ENCODE results near the gene DUSP16.

DUSP16 gene

DNA sequence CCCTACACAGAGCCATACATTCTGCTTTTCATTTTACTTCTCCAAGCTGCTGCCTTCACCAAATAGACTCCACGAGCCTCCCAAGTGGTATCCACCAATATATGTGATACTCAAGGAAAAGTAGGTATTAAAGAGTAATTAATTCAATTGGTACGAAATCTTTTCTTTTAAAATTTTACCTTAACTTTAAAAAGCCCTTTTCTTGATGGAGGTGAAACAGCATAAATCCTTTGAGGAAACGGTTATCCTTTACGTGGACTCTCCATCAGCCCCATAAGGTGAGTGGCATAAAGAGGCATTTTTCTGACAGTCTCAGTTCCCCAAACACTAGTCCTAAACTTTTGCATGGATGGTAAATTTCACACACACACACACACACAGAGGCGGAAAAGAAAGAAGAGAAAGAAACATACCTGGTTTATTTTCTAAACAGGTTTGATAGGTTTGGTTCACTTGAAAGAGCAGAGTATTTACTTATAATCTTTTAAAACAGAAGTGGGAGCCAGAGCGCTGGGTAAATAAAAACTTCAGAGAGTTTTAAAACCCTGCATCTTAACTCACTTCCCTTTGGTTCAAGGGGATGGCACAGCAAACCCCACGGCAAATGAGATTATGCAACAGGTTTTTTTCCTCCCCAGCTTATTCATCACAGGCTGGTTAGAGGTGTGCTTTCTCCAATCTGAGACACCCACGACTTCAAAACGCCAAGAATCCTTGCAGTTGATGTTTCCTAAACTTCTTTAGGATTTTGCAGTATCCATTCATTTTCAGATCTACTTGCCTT lies 1.9 kb downstream of the DUSP16 start:
- Histone ChIP-seq H3K9ac (ENCODE audit: low read length) (peak overlapping the region; percentile 86), H3K36me3 (ENCODE audit: control insufficient read depth, insufficient read depth, low read length) (no peaks in the 10 kb centered on the region), H3K4me3 (ENCODE audit: low read depth, low read length) (peak overlapping the region; percentile 81), H3K27ac (ENCODE audit: low read depth, low read length) (peak overlapping the region; percentile 87; the same call in 1 of the 2 replicates), H3K9me3 (ENCODE audit: control insufficient read depth, insufficient read depth, low read depth, low read length) (peaks cover 10% of the 10 kb centered on the region), H3K27me3 (ENCODE audit: control insufficient read depth, insufficient read depth, low read length) (no peaks in the 10 kb centered on the region), H3K4me1 (ENCODE audit: control insufficient read depth, insufficient read depth, low read length) (peaks cover 29% of the 10 kb centered on the region)

DNA sequence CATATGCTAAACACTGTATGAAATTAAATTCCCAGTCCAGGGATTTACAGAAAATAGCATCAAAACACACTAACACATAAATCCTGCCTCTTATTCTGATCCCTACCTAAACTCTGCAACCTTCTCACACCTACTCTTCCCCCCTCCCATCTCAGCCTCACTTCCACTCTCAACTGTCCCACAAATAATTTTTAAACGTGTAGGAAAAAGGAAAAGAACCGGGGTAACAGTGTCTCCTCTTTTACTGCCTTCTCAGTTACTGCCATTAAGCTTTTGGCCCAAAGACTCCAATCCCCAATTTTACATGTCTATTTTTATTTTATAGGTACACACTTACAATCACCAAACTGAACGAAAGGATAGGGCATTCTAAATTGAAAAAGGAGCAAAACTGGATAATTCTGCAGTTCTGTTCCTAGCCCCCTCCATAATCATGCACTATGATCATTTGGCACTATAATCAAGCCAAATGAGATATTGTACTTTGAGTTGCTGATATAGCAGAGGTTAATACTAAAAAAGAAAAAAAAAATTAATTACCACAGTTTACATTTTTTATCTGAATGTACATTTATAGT lies 2.9 kb downstream of the DUSP16 start:
- Histone ChIP-seq H3K9ac (ENCODE audit: low read length) (no peak overlapping the region), H3K4me3 (ENCODE audit: low read depth, low read length) (peak overlapping the region; percentile 81), H3K27ac (ENCODE audit: low read depth, low read length) (peak overlapping the region; percentile 58; the same call in 1 of the 2 replicates)

DNA sequence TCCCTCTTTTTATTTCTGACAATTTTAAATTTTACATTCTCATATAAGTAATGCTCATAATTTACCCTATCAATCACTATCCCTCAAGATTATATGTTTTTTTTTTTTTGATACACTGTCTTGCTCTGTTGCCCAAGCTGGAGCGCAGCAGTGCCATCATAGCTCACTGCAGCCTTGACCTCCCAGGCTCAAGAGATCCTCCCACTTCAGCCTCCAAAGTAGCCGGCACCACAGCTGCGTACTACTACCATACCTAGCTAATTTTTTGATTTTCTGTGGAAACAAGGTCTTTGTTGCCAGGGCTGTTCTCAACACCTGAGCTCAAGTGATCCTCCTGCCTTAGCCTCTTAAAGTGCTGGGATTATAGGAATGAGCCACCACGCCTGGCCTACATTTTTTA lies 4.4 kb downstream of the DUSP16 start:
- no peak overlapping the region for H3K9ac ChIP-seq (ENCODE audit: low read length)
- H3K27me3 ChIP-seq (ENCODE audit: control insufficient read depth, insufficient read depth, low read length), result no peaks in the 10 kb centered on the region
- H3K27ac ChIP-seq (ENCODE audit: low read depth, low read length), result 0 out of 2 replicates have a peak overlapping the region, but pooled peaks have one; percentile 29
- H3K4me3 ChIP-seq (ENCODE audit: low read depth, low read length), result no peak overlapping the region; the same call in 1 of the 2 replicates
- peaks cover under 1% of the 10 kb centered on the region; the same call in 1 of the 2 replicates for H3K36me3 ChIP-seq (ENCODE audit: control insufficient read depth, insufficient read depth, low read length)
- no peaks in the 10 kb centered on the region for H3K9me3 ChIP-seq (ENCODE audit: control insufficient read depth, insufficient read depth, low read depth, low read length)
- peaks cover 23% of the 10 kb centered on the region for H3K4me1 ChIP-seq (ENCODE audit: control insufficient read depth, insufficient read depth, low read length)

More for the DNA sequence above, 2.9 kb downstream of the DUSP16 start:
- Histone ChIP-seq H3K9me3 (ENCODE audit: control insufficient read depth, insufficient read depth, low read depth, low read length) (peaks cover 4% of the 10 kb centered on the region), H3K4me1 (ENCODE audit: control insufficient read depth, insufficient read depth, low read length) (peaks cover 29% of the 10 kb centered on the region), H3K36me3 (ENCODE audit: control insufficient read depth, insufficient read depth, low read length) (no peaks in the 10 kb centered on the region), H3K27me3 (ENCODE audit: control insufficient read depth, insufficient read depth, low read length) (no peaks in the 10 kb centered on the region)

DNA sequence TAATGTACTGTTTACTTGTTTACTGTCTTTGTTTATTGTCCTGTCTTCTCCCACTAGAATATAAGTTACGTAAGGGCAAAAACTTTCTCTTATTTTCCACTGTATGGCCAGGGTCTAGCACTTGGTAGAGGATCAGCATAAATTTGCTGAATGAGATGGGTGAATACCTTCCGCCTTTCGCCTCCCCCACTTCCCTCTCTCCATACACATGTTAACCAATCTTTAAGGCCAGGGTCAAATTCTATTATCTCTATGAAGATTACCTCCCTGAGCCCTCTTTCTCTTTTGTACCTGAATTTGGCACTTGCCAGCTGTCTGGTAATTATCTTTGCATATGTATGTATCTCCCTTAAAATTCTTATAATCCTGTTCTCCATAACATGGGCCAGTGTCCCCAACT lies 4.9 kb downstream of the DUSP16 start:
- Histone ChIP-seq H3K4me3 (ENCODE audit: low read depth, low read length) (peak overlapping the region; percentile 35; the same call in 1 of the 2 replicates), H3K4me1 (ENCODE audit: control insufficient read depth, insufficient read depth, low read length) (peaks cover 20% of the 10 kb centered on the region), H3K27me3 (ENCODE audit: control insufficient read depth, insufficient read depth, low read length) (no peaks in the 10 kb centered on the region), H3K36me3 (ENCODE audit: control insufficient read depth, insufficient read depth, low read length) (peaks cover 3% of the 10 kb centered on the region), H3K27ac (ENCODE audit: low read depth, low read length) (0 out of 2 replicates have a peak overlapping the region, but pooled peaks have one; percentile 29), H3K9ac (ENCODE audit: low read length) (no peak overlapping the region), H3K9me3 (ENCODE audit: control insufficient read depth, insufficient read depth, low read depth, low read length) (no peaks in the 10 kb centered on the region)

DNA sequence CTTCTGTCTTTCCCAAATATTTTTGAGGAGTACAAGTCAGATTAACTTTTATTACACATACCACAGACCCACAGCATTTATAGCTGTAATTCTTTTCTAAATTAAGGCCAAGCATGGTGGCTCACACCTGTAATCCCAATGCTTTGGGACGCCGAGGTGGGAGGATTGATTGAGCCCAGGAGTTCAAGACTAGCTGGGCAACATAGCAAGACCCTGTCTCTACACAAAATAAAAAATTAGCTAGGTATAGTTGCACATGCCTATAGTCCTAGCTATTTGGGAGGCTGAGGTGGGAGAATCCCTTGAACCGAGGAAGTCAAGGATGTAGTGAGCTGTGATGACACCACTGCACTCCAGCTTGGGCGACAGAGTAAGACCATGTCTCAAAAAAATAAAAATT lies 7.0 kb downstream of the DUSP16 start:
- no peaks in the 10 kb centered on the region for H3K9me3 ChIP-seq (ENCODE audit: control insufficient read depth, insufficient read depth, low read depth, low read length)
- H3K27ac ChIP-seq (ENCODE audit: low read depth, low read length), result no peak overlapping the region
- H3K9ac ChIP-seq (ENCODE audit: low read length), result no peak overlapping the region
- H3K4me1 ChIP-seq (ENCODE audit: control insufficient read depth, insufficient read depth, low read length), result peaks cover 20% of the 10 kb centered on the region
- H3K27me3 ChIP-seq (ENCODE audit: control insufficient read depth, insufficient read depth, low read length), result no peaks in the 10 kb centered on the region
- no peak overlapping the region for H3K4me3 ChIP-seq (ENCODE audit: low read depth, low read length)
- H3K36me3 ChIP-seq (ENCODE audit: control insufficient read depth, insufficient read depth, low read length), result peaks cover 3% of the 10 kb centered on the region

DNA sequence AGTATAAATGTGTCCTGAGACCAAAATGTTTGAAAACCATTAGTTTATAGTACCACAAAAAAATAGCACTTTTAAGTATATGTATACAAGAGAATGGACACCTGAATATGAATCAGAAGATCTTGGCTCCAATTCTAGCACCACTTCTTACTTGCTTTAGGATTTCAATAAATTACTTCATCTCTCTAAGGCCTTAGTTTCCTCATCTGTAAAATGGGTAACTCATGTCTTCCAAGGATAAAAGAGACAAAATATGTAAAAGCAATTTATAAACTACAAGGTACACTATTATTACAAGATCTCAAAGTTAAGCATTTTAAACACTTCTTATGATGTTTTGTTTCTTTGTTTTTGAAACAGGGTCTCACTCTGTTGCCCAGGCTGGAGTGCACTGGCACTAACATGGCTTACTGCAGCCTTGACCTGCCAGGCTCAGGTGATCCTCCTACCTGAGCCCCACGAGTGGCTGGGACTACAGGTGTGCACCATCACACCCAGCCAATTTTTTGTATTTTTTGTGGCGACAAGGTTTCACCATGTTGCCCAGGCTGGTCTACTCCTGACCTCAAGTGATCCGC lies 9.4 kb downstream of the DUSP16 start:
- Histone ChIP-seq H3K4me3 (ENCODE audit: low read depth, low read length) (no peak overlapping the region), H3K27me3 (ENCODE audit: control insufficient read depth, insufficient read depth, low read length) (no peaks in the 10 kb centered on the region), H3K36me3 (ENCODE audit: control insufficient read depth, insufficient read depth, low read length) (peaks cover 3% of the 10 kb centered on the region), H3K27ac (ENCODE audit: low read depth, low read length) (no peak overlapping the region), H3K4me1 (ENCODE audit: control insufficient read depth, insufficient read depth, low read length) (peaks cover 12% of the 10 kb centered on the region), H3K9ac (ENCODE audit: low read length) (no peak overlapping the region), H3K9me3 (ENCODE audit: control insufficient read depth, insufficient read depth, low read depth, low read length) (no peaks in the 10 kb centered on the region)

DNA sequence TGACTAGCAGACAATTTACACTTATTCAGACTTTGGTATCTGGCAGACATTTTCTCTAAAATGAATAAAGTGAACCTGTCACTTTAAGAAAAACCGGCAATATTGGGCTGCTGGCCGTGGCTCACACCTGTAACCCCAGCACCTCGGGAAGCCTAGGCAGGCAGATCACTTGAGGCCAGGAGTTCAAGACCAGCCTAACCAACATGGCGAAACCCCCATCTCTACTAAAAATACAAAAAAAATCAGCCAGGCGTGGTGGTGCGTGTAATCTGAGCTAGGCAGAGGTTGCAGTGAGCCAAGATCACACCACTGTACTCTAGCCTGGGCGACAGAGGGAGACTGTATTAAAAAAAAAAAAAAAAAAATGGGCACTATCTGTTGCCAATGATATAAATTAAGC lies 11.5 kb downstream of the DUSP16 start:
- Histone ChIP-seq H3K4me1 (ENCODE audit: control insufficient read depth, insufficient read depth, low read length) (peaks cover 3% of the 10 kb centered on the region; the same call in 1 of the 2 replicates), H3K36me3 (ENCODE audit: control insufficient read depth, insufficient read depth, low read length) (peaks cover 3% of the 10 kb centered on the region), H3K27me3 (ENCODE audit: control insufficient read depth, insufficient read depth, low read length) (no peaks in the 10 kb centered on the region), H3K27ac (ENCODE audit: low read depth, low read length) (no peak overlapping the region), H3K9ac (ENCODE audit: low read length) (no peak overlapping the region), H3K4me3 (ENCODE audit: low read depth, low read length) (no peak overlapping the region), H3K9me3 (ENCODE audit: control insufficient read depth, insufficient read depth, low read depth, low read length) (no peaks in the 10 kb centered on the region)

DNA sequence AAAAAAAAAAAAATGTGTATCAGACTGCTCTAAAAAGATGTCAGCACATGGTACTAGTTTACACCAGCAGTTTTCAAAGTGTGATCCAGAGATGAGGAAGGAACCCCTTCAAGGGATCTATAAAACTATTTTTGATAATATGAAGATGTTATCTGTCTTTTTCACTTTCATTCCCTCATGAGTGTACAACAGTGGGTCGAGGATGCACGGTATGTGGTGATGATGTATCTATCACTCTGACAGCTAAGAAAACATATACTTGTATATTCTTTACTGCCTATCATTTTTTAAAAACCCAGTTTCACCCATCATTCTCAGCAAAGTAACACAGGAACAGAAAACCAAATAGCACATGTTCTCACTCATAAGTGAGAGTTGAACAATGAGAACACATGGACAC lies 12.4 kb downstream of the DUSP16 start:
- Histone ChIP-seq H3K4me3 (ENCODE audit: low read depth, low read length) (no peak overlapping the region), H3K36me3 (ENCODE audit: control insufficient read depth, insufficient read depth, low read length) (peaks cover 3% of the 10 kb centered on the region), H3K27me3 (ENCODE audit: control insufficient read depth, insufficient read depth, low read length) (no peaks in the 10 kb centered on the region), H3K4me1 (ENCODE audit: control insufficient read depth, insufficient read depth, low read length) (peaks cover 3% of the 10 kb centered on the region; the same call in 1 of the 2 replicates), H3K9me3 (ENCODE audit: control insufficient read depth, insufficient read depth, low read depth, low read length) (no peaks in the 10 kb centered on the region), H3K9ac (ENCODE audit: low read length) (no peak overlapping the region), H3K27ac (ENCODE audit: low read depth, low read length) (no peak overlapping the region)

DNA sequence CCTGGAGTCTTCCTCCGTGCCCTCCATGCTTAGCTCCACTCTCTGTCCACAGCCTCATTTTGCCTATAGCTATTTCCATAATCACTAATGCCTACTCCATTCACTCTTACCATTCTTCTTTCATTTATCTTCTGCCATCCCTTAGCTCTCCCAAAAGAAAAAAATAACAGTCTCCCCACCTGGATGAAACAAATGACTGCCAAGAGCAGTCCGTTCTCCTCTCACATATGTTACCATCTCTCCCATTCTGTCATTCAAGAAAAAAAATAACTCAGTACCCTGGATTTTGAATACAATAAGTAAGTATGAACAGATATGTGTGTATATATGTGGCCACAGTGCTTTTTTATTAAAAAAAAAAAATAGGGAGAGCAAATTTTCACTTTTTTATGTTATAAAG lies 13.2 kb downstream of the DUSP16 start:
- Histone ChIP-seq H3K9me3 (ENCODE audit: control insufficient read depth, insufficient read depth, low read depth, low read length) (no peaks in the 10 kb centered on the region), H3K27me3 (ENCODE audit: control insufficient read depth, insufficient read depth, low read length) (no peaks in the 10 kb centered on the region), H3K36me3 (ENCODE audit: control insufficient read depth, insufficient read depth, low read length) (peaks cover 3% of the 10 kb centered on the region), H3K27ac (ENCODE audit: low read depth, low read length) (no peak overlapping the region), H3K9ac (ENCODE audit: low read length) (no peak overlapping the region), H3K4me1 (ENCODE audit: control insufficient read depth, insufficient read depth, low read length) (peaks cover 3% of the 10 kb centered on the region; the same call in 1 of the 2 replicates), H3K4me3 (ENCODE audit: low read depth, low read length) (no peak overlapping the region)

DNA sequence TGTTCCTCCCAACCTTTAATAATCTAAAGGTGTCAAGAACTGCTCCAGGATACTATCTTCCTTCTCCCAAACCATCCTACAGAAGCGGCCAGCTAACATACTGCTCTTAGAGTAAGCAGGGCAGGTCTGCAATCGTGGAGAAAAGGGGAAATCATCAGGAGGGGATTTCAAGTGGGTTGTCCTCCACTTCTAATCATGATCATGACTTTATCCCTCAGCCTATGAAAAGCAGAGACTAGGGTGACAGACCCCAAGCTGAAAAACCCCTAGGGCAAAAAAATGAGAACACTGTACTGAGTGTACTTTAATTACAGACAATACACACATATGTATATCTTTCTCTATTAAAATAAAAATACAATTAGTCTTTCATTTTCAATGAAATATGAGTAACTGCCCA lies 13.9 kb downstream of the DUSP16 start:
- H3K9me3 ChIP-seq (ENCODE audit: control insufficient read depth, insufficient read depth, low read depth, low read length), result no peaks in the 10 kb centered on the region
- no peak overlapping the region for H3K27ac ChIP-seq (ENCODE audit: low read depth, low read length)
- no peak overlapping the region for H3K4me3 ChIP-seq (ENCODE audit: low read depth, low read length)
- peaks cover 3% of the 10 kb centered on the region for H3K36me3 ChIP-seq (ENCODE audit: control insufficient read depth, insufficient read depth, low read length)
- H3K27me3 ChIP-seq (ENCODE audit: control insufficient read depth, insufficient read depth, low read length), result no peaks in the 10 kb centered on the region
- no peak overlapping the region for H3K9ac ChIP-seq (ENCODE audit: low read length)
- peaks cover 3% of the 10 kb centered on the region; the same call in 1 of the 2 replicates for H3K4me1 ChIP-seq (ENCODE audit: control insufficient read depth, insufficient read depth, low read length)

DNA sequence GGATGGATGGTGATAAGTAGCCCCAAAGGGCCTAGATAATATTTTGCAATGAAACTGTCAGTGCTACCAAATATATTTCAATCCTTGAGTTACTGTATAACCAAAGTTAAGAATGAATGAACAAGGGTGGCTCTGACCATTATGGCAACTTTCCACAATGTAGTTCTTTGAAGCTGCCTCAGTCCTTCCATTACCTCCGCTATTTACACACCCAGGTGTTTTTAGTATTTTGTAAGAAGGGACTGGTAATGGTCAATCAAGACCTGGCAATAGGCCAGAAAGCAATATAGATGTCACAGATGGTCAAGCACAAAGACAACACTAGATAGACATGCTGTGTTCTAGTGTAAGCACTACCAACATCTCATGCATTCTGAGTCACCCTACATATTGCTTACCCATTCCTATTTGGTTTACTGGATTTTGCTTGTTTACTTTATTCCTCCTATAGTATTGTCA lies 16.3 kb downstream of the DUSP16 start:
- H3K4me1 ChIP-seq (ENCODE audit: control insufficient read depth, insufficient read depth, low read length), result peaks cover 3% of the 10 kb centered on the region; the same call in 1 of the 2 replicates
- H3K36me3 ChIP-seq (ENCODE audit: control insufficient read depth, insufficient read depth, low read length), result no peaks in the 10 kb centered on the region
- no peaks in the 10 kb centered on the region for H3K9me3 ChIP-seq (ENCODE audit: control insufficient read depth, insufficient read depth, low read depth, low read length)
- no peak overlapping the region for H3K27ac ChIP-seq (ENCODE audit: low read depth, low read length)
- no peak overlapping the region for H3K4me3 ChIP-seq (ENCODE audit: low read depth, low read length)
- no peaks in the 10 kb centered on the region for H3K27me3 ChIP-seq (ENCODE audit: control insufficient read depth, insufficient read depth, low read length)
- H3K9ac ChIP-seq (ENCODE audit: low read length), result no peak overlapping the region

All from HUES6 (cell line).